ENCODE data around the gene ASAP2.

ASAP2 gene

GRCh38 chr2:9232886-9233285, 26.3 kb downstream of the ASAP2 start:
- no peak for DNase-seq

- DNase-seq = no peak
These were observed 28.1 kb downstream of the ASAP2 start for GRCh38 chr2:9234680-9235146.

GRCh38 chr2:9235147-9236044, 28.8 kb downstream of the ASAP2 start:
- no peak for DNase-seq

- DNase-seq = no peak
These were observed 29.4 kb downstream of the ASAP2 start for GRCh38 chr2:9236045-9236344.

- no peak for DNase-seq
These were observed 30.3 kb downstream of the ASAP2 start for GRCh38 chr2:9236867-9237266.

DNA sequence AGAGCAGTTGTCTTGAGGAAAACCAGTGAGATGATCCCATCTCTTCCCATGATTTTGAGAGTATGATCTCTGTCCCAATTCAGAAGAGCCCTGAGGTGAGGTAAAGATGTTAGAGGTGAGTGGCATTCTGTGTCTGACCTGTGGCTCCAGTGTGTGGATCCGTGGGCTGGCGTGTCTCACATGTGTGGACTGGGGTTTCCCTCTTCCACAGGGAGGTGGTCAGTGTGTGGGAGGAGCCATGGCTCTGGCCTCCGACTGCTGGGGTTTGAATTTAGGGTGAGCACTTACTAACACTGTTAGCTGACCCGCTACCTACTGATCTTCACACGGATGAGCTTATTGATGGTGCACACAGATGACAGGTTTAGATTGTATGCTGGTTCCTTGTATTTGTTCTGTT, 31.2 kb downstream of the ASAP2 start:
- DNase-seq = no peak

DNA sequence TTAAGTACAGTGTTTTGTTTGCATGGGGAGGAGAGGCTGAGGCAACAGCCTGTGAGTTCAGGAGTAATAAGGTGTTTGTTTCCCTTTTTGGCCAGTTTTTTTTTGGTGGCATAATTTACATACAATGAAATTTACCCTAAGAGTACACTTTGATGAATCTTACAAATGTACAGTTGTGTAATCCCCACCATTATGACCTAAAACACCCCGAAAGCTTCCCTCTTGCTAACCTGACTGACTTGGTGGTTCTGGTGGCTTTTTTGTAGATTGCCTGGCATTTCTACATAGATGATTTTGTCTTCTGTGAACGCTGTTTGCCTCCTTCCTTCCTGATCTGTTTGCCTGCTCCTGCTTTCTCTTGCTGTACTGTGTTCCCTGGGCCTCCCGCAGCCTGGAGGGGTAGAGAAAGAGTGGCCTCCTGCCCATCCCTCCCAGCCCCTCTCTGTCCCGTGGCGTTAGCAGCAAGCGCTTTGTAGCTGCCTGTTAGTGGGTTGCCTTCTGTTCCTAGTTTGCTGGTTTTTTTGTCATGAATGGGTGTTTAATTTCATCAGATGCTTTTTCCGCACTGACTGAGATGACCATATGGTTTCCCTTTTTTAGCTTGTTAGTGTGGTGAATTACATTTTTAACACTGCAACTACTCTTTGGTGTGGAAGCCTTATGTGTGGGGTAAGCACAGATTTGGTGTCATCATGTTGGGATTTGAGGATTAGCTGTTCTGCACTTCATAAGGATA, 32.1 kb downstream of the ASAP2 start:
- no peak for DNase-seq

DNA sequence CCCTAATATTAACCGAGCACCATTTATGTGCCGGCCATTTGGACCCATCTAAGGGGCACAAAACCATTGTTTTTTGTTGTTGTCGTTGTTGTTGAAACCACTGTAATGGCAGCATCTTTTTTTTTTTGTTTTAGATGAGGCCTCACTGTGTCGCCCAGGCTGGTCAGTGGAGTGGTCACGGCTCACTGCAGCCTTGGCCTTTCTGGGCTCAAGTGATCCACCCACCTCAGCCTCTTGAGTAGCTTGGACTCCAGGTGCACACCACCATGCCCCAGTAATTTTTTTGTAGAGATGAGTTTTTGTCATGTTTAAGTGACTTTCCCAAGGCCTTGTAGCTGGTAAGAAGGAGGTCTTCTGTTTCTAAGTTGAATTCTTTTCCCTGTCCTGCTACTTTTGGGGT, 33.0 kb downstream of the ASAP2 start:
- DNase-seq = no peak

GRCh38 chr2:9240745-9241144, 34.1 kb downstream of the ASAP2 start:
- no peak for DNase-seq

DNA sequence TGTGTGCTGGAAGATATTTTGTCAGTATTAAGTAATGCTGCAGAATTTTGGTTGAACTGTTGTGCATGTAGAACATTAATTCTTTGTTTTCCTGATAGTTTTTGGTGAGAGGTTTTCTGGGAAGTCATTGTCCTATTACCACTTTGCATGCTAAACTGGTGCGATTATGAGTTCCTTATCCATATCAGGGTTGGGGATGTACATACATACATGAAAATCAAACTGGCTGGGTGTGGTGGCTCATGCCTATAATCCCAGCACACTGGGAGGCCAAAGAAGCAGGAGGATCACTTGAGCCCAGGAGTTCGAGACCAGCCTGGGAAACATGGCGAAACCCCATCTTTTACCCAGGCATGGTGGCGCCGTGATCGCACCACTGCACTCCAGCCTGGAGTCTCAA, 34.6 kb downstream of the ASAP2 start:
- no peak for DNase-seq

DNA sequence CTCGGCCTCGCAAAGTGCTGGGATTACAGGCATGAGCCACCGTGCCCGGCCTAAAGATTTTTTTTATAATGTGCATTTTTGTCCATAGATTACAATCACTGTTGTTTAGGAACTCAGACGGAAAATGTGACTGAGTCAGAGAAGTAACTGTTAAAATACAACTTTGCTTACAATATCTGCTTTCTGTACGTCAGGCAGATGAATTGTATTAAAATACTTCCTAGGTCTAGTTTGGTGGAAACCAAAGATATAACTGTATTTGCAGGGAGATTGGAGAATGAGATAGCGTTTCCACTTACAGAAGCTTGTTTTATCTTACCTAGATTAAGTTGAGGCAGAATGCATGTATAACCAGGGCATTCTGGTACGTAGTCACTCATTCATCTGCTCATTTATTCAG, 36.7 kb downstream of the ASAP2 start:
- DNase-seq = no peak

DNA sequence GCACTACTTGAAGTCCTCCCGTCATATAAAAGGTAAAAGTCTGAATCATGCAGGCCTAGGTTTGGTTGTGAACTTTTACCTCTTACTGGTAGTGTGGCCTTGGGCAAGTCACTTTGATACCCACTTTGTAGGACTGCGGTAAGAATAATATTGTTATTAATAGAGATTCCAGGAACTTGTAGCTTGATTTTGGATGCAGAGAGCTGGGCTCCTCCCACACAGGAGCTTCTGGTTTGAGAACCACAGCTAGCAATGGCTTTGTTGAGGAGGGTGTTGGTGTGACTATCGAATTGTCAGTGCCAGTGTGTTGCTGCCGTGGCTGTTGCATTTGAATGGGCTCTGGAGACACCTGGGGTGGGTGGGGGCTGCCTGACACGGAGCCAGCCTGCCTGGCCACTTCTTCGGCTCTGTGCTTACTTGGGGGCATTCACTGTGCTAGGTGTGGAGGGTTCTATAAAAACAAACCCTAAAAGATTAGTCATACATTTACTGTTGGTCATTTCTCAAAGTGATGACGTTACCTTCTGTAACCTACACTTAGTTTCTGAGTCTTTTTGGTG, 38.5 kb downstream of the ASAP2 start:
- DNase-seq = no peak

GRCh38 chr2:9247177-9247576, 40.6 kb downstream of the ASAP2 start:
- DNase-seq = no peak

GRCh38 chr2:9247786-9248185, 41.2 kb downstream of the ASAP2 start:
- DNase-seq = no peak

- DNase-seq = no peak
These were observed 41.8 kb downstream of the ASAP2 start for GRCh38 chr2:9248363-9248762.

DNA sequence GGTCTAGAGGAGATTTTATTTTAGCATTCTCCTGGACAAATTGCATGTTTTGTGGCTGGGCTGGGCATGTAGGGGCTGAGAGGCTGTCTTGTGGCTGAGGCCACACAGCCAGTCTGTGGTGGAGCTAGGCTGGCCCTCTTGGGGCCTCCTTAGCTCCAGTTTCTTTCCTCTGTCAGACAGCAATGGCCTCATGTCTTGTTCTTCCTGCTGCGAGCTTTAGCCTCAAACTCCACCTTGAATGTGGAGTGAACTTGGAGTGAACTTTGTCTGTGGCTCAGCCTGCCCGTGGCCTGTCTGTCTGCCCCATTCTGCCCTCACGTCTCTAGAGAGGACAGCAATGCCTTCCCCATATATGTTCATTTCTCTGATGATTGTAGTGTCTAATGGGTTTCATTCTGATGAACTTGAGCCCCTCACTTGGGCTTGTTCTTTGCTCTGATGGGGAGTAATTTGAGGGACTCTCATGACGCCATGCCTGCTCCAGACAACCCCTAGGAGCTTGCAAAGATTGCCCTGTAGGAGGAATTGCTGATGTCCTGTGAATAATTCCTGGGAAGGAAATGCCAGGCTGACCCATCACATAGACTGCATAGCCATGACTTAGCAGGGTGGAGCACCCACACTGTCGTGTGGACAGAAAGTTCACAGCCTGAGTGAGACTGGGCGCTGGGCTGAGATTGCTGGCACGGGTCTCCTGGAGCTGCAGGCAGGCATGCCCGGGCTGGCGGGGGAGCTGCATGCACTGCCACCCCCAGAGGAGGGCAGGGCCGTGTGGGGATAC, 42.6 kb downstream of the ASAP2 start:
- no peak for DNase-seq

DNA sequence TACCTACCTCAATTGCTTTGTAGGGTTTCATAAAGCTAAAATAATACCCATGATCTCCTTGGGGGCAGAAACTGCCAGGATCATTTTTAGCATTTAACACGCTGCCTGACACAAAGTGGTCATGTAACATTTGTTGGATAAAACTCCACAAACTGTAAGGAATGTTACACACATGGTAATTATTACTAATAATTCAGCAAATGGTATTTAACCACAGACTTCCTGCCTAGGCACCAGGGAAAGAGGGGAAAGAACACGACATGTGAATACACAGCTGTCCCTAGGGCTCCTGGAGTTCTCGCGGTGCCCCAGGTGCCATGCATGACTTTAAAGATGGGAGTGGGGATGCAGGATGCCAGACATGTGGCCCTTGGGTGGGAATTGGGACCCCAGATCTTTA, 43.5 kb downstream of the ASAP2 start:
- DNase-seq = no peak

- DNase-seq = no peak
These were observed 44.0 kb downstream of the ASAP2 start for GRCh38 chr2:9250498-9251153.

GRCh38 chr2:9251154-9252001, 44.8 kb downstream of the ASAP2 start:
- no peak for DNase-seq

DNA sequence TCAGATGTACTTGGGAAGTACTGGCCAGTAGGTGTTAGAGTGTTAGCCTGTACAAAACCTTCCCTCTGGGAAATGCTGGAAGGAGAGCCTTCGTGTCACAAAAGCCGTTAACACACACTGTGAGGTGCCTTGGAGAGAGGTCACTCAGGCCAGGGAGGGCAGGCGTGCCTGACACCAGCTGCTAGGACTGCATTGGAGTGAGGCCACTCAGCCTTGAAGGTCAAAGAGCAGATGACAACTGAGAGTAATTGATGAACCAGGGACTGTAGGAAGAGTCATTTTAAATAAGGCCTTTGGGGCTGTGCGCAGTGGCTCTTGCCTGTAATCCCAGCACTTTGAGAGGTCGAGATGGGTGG, 45.4 kb downstream of the ASAP2 start:
- no peak for DNase-seq

DNA sequence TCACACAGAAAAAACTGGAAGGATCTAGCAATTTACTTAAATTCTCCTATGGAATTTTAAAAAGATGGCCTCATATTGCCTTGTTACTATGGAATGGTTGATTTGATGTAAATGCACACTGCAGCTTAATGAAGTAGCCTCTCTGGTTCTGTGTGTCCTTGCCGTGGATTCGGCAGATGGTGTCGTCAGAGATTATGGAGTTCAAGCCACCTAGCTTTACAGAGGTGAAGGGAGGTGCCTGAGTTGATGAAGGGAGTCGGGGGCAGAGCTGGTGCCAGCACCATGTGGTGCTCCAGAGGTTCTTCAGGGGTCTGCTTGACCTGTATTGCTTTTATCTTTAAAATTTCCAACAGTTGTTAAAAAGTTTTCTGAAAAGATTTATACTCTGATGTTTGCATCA, 48.8 kb downstream of the ASAP2 start:
- DNase-seq = no peak

DNA sequence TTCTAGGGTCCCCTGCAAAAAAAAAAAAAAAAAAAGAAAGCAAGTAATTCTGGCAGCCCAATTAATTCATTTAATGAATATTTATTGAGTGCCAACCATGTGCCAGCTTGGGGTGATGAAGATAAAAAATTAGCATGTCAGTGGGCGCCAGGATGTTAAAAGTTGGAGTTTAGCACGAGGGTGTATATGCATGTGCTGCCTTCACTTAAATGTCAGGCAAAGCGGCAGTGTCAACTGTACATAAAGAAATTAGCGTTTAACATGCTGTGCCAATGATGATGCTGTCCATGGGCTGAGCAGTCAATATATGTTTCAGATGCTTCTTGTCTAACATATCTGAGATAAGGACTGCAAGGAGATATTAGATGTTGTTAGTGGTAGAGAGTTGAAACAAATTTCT, 49.5 kb downstream of the ASAP2 start:
- DNase-seq = no peak
